Suppressor macrophage treated with lipopolysaccharide for 1 hour (primary cell): Measurements from ENCODE around the gene SYNGAP1.
"Not testable (repeated sequence)": the region's sequence is repeated elsewhere in the genome, so short reads cannot be mapped to it uniquely, and the experiment has no call there.

ENCODE experiments used
- DNase-seq, 3 donors: peaks; one replicate each; pipeline ENCODE4 v3.0.0-alpha.2; 2020 to 2022

Gene SYNGAP1

GRCh38 chr6:33483678-33484077, 63.8 kb downstream of the SYNGAP1 start:
- no peak for DNase-seq

GRCh38 chr6:33484673-33485262, 64.9 kb downstream of the SYNGAP1 start:
- not testable (repeated sequence) for DNase-seq

GRCh38 chr6:33485680-33486079, 65.8 kb downstream of the SYNGAP1 start:
- DNase-seq = not testable (repeated sequence)

- no peak for DNase-seq
Observed at GRCh38 chr6:33488339-33488738, 68.5 kb downstream of the SYNGAP1 start.

GRCh38 chr6:33490198-33490597, 70.3 kb downstream of the SYNGAP1 start:
- no peak for DNase-seq

GRCh38 chr6:33490621-33491020, 70.8 kb downstream of the SYNGAP1 start:
- no peak for DNase-seq

GRCh38 chr6:33492093-33492492, 72.2 kb downstream of the SYNGAP1 start:
- no peak for DNase-seq

GRCh38 chr6:33497157-33497556, 77.3 kb downstream of the SYNGAP1 start:
- no peak for DNase-seq

- DNase-seq = no peak
Observed at GRCh38 chr6:33502486-33502885, 82.6 kb downstream of the SYNGAP1 start.

- no peak for DNase-seq
Observed at GRCh38 chr6:33504486-33504885, 84.6 kb downstream of the SYNGAP1 start.
